GM19455 (cell line): ENCODE measurements around the gene NAA60.
A peak's percentile ranks its signal among the peaks of the same experiment; 100 is the strongest.

Source experiments
- ATAC-seq: cut with Tn5 transposase; IDR thresholded peaks from one replicate; pipeline ENCODE4 v1.9.1; 2021; ENCODE audit not compliant: unreplicated experiment

The NAA60 gene

GRCh38 chr16:3443108-3444031 is at the start of gene NAA60, which contains the start of gene ZNF597:
TSS of gene NAA60 (plus strand) at chr16:3443680. CDS start at chr16:3476228, 32,548 bp downstream.
TSS of gene ZNF597 (minus strand) at chr16:3443504. CDS start at chr16:3443153, 351 bp downstream.
- ATAC-seq: peak; percentile 81

GRCh38 chr16:3400446-3400778 is 43.1 kb upstream of the NAA60 start:
- ATAC-seq: peak; percentile 39

DNA sequence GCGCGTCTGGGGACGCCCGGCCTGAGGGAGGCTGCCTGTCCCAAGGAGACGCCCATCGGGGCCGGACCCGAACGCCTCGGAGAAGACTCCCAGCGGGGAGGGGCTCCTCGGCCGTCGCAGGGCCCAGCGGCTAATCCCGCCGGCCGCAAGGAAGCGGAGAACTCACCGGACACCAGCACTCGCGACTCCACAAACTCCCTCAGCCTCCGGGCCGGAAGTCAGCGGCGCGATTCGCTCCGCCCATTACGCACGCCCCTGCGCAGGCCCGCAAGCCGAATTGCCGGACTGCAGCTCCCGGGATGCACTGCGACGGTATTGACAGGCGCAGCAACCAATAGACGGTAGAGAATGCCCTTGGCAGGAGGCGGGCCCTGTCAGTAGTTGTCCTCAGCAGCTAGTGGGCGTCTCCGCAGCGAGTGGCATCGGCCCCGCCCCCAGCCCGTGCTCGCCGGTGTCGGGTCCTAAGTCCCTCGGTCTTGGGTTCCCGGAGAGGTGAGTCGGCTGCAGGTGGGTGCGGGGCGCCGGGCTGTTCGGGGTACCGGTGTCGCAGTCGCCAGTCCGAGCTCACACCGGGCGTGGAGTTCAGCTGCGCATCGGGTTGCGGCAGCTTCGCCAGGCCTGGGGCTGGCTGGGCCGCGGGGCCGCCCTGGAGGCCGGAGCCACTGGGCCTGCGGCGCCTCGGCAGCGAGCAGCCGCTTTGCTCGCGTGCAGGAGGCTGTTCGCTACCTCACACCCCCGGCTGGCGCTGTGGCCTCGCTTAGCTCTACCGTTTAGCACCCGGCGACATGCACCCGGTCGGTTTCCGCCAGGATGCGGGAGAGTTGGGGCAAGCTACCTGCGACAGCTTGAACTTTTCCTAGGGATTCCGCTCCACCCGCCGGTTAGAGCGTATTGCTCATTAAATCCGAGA is 42.4 kb upstream of the NAA60 start, which contains the start of the genes ZNF174 and ZSCAN32:
ZNF174 (plus strand) TSS at position 437 of the 910 bp plus-strand sequence. CDS start 790 bp downstream, outside the sequence.
ZSCAN32 (minus strand) TSS at position 226 of the 910 bp plus-strand sequence. CDS start 3,447 bp downstream, outside the sequence.
- peak; percentile 97 for ATAC-seq

GRCh38 chr16:3401719-3402397 is 41.6 kb upstream of the NAA60 start:
- ATAC-seq: no peak

DNA sequence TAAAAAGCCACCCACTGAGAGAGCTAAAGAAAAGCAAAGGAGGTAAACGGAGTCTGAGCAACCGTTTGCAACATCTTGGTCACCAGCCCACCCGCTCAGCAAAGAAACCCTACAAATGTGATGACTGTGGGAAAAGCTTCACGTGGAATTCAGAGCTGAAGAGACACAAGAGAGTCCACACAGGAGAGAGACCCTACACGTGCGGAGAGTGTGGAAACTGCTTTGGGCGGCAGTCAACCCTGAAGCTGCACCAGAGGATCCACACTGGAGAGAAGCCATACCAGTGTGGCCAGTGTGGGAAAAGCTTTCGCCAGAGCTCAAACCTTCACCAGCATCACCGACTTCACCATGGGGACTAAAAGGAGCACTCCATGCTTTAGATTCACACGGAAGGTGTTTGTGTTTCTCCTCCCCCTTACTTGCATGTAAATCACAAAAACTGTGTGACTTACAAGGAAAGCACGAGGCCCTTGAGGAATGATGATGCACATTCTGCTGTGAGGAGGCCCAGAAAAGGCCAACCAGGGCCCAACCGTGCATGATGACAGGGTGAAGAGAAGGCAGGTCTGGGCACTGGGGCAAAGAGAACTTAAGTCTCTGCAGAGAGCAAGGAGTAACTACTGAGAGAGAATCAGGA is 34.8 kb upstream of the NAA60 start:
- ATAC-seq: no peak

GRCh38 chr16:3413730-3414379 is 29.6 kb upstream of the NAA60 start:
- no peak for ATAC-seq

- no peak for ATAC-seq
Observed at GRCh38 chr16:3431779-3432219, 11.7 kb upstream of the NAA60 start.

DNA sequence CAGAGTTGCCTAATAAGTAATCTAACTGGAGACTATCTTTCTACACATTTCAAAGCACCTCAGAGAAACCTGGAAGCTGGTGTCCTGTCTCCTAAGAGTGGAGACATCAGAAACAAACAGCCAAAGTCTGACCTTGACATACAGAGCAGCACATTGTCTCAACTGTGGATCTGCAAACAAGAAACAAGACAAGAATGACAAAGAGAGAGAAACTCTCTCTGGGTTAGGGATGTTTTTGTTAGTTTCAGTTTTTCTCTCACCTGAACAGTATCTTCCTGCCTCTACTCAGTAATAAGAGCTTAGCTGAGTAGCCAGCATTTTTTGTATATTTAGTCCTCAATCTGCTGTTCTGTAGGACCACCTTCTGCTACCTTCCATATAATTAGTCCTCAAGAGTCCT is 9.1 kb upstream of the NAA60 start:
- no peak for ATAC-seq

DNA sequence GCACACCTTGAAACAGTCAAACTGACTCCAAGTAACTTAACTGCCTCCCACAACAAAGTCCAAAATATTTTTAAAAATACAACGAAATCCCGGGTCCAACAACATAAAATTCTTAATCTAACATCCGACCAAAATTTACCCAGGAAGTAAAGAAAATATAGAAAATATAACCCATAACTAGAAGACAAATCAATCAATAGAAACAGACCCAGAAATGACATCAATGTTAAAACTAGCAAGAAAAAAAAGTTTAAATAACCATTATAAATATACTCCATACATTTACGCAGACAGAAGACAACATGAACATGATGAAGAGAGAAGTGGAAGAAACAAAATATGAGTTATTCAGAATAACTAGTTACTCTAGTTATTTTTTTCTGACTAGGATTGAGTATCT is 3.8 kb upstream of the NAA60 start:
- no peak for ATAC-seq

DNA sequence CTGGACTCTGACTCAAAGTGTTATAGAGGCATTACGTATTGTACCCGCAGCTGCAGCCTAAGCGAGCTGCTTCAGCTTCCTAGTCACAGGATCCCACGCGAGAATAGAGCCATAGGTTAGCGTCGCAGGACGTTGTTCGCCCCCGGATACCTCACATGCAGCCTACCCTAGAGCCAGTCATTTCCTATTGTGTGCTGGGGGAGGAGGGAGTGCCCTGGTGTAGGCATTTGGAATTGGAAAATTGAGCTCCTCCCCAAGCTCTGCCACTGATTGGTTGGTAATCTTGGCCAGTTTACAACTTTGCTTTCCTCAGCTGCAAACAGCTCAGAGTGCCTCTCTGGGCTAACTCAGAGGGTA is 530 bp downstream of the NAA60 start:
- no peak for ATAC-seq

GRCh38 chr16:3454093-3454492 is 10.6 kb downstream of the NAA60 start:
- no peak for ATAC-seq

DNA sequence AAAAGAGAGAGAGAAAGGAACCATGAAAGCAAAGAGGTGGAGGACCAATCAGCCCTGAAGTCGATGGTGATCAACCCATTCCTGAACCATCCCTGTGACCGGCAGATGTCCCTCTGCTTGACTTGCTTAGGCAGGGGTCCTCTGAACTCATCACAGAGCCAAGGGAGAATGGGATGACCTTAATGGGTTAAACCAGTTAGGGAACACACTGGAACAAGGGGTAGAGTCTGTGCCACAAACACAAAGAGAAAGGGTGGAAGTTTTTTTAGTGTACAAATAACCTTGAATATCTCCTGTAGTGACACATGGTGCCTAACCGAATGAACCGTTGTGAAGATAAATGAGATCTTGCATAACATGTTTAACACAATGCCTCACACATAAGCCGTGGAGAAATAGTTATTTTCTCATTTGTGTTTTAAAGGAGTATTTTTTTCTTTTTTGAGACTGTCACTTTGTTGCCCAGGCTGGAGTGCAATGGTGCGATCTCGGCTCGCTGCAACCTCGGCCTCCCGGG is 11.2 kb downstream of the NAA60 start:
- ATAC-seq: no peak

DNA sequence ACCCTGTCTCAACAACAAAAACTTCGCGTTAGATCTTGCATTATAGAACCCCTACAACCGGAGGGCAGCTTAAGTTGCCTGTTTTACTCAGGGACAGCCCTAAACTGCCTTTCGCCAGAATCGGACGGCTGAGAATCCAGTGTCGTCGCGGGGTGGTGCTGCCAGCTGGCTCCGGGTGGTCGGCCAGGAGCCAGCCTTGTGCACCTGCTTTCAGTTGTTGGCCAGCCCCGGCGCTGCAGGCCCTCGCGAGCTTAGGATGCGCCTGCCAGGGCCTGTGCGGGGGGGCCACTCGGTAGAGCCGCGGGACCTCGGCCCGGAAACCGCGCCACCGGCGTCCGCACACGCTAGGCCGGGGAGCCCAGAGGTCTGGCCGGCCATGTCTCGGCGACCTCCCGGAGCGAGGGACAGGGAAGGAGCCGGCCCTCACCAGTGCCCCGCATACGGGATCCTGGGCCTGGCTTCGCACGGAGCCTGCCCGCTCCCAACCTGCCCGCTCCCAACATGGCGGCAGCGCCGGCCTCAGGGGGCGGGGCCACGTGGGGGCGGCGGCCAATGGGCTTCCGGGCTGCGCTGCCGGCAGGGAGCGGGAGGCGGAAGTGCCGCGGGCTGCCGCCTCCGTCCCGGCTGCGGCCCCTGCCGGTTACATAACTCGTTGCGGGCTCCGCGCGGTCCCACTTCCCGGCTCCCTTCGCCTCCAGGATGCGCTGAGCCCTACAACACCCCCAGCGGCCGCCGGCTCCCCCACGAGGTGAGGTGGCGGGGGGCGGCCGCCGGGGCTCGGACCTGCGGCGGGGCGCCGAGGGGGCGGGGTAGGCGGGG is 14.2 kb downstream of the NAA60 start:
- ATAC-seq: peak; percentile 77

- ATAC-seq: peak; percentile 9
Observed at GRCh38 chr16:3458278-3458851, 14.9 kb downstream of the NAA60 start.

- ATAC-seq: no peak
Observed at GRCh38 chr16:3458852-3459361, 15.4 kb downstream of the NAA60 start.

GRCh38 chr16:3459401-3460090 is 16.1 kb downstream of the NAA60 start:
- ATAC-seq: no peak

DNA sequence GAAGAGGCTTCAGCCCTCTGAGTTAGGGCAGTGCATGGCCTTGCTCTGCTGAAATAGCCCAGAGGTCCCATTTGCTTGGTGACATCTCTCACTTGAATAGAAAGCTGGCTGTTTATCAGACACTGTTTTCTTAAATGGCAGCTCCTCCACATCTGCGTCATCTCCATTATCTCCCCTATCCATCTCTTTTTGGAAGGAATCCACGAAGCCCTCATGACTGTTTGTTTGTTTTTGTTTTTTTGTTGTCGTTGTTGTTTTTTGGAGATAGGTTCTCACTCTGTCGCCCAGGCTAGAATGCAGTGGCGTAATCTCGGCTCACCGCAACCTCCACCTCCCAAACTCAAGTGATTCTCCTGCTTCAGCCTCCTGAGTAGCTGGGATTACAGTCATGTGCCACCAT is 16.6 kb downstream of the NAA60 start:
- ATAC-seq: no peak

GRCh38 chr16:3460585-3460984 is 17.1 kb downstream of the NAA60 start:
- ATAC-seq: no peak
